Common myeloid progenitor, CD34-positive (primary cell): ENCODE results near the gene GRIA1.

ENCODE experiments used
- CTCF ChIA-PET: fragments of 350-600 bp; sonication (Branson Sonifier 250); formaldehyde crosslinking; loops from one replicate; lab custom pipeline; 2021; ENCODE audit warnings: antibody characterized with exemption; lab: Charles Lee
- POLR2A ChIA-PET: fragments of 350-600 bp; sonication (Branson Sonifier 250); formaldehyde crosslinking; loops from one replicate; lab custom pipeline; 2021; ENCODE audit warnings: antibody characterized with exemption; lab: Charles Lee
- DNase-seq, 3 donors: peaks; one replicate each; pipeline versions ENCODE4 v3.0.0 to v3.0.0-alpha.2; 2013
- H3K27ac ChIP-seq, 2 experiments: 1 replicate in 1 of 2; 2 replicates in 1 of 2; pipeline ENCODE4 v1.7.0; 2013; ENCODE audit warnings: inconsistent platforms in 2 of 2, low read length in 2 of 2, mild to moderate bottlenecking in 2 of 2, low read depth in 1 of 2, moderate library complexity in 1 of 2; ENCODE audit not compliant: severe bottlenecking in 2 of 2, insufficient read depth in 1 of 2, poor library complexity in 1 of 2
- H3K27me3 ChIP-seq, 5 experiments: replicated peaks in 2 of 5; 1 replicate in 3 of 5; 2 replicates in 2 of 5; pipeline versions ENCODE4 v1.6.1 to v1.7.0; 2013; ENCODE audit warnings: low read length in 4 of 5, mild to moderate bottlenecking in 2 of 5, moderate library complexity in 2 of 5, inconsistent platforms in 1 of 5; ENCODE audit not compliant: insufficient read depth in 5 of 5, control insufficient read depth in 4 of 5
- H3K36me3 ChIP-seq, 4 experiments: 1 replicate in 2 of 4; 2 replicates in 2 of 4; pipeline versions ENCODE4 v1.6.1 to v1.7.0; 2013; ENCODE audit warnings: low read length in 3 of 4, control low read depth in 1 of 4, mild to moderate bottlenecking in 1 of 4; ENCODE audit not compliant: control insufficient read depth in 4 of 4, insufficient read depth in 4 of 4
- H3K4me1 ChIP-seq, 4 experiments: 1 replicate in 3 of 4; 2 replicates in 1 of 4; pipeline versions ENCODE4 v1.6.1 to v1.7.1; 2013; ENCODE audit warnings: low read length in 3 of 4, mild to moderate bottlenecking in 3 of 4, control low read depth in 1 of 4, inconsistent platforms in 1 of 4, moderate library complexity in 1 of 4; ENCODE audit not compliant: control insufficient read depth in 4 of 4, insufficient read depth in 4 of 4; ENCODE audit errors: control extremely low read depth in 1 of 4
- H3K4me3 ChIP-seq, 7 experiments: 1 replicate in 4 of 7; 2 replicates in 3 of 7; pipeline versions ENCODE4 v1.5.1 to v1.7.0; 2013; ENCODE audit warnings: mild to moderate bottlenecking in 7 of 7, low read length in 6 of 7, moderate library complexity in 6 of 7, inconsistent platforms in 2 of 7, low read depth in 2 of 7, control low read depth in 1 of 7; ENCODE audit not compliant: insufficient read depth in 4 of 7, control insufficient read depth in 1 of 7; ENCODE audit errors: extremely low read depth in 1 of 7
- H3K9me3 ChIP-seq, 5 experiments: 1 replicate in 4 of 5; 2 replicates in 1 of 5; pipeline versions ENCODE4 v1.6.1 to v1.7.1; 2013; ENCODE audit warnings: low read length in 4 of 5, mild to moderate bottlenecking in 2 of 5, inconsistent platforms in 1 of 5, low read depth in 1 of 5, moderate library complexity in 1 of 5; ENCODE audit not compliant: control insufficient read depth in 4 of 5, insufficient read depth in 2 of 5; ENCODE audit errors: control extremely low read depth in 1 of 5
- WGBS: methylation state at CpG from one replicate; pipeline ENCODE4 v1.1.5; 2013; ENCODE audit not compliant: insufficient coverage; 5-methylcytosine and 5-hydroxymethylcytosine counted together

GRIA1 gene

GRCh38 chr5:153640293-153640692 is 149.8 kb downstream of the GRIA1 start:
- CTCF ChIA-PET: no interaction called here
- no peak overlapping the region for H3K27ac ChIP-seq
- POLR2A ChIA-PET: no interaction called here
- no peak for DNase-seq
- H3K27me3 ChIP-seq: no peaks in the 10 kb centered on the region
- no peaks in the 10 kb centered on the region for H3K9me3 ChIP-seq
- WGBS: 100% methylated on average over 2 of the region's 2 CpGs
- H3K36me3 ChIP-seq: no peaks in the 10 kb centered on the region
- no peaks in the 10 kb centered on the region for H3K4me1 ChIP-seq
- no peak overlapping the region for H3K4me3 ChIP-seq

DNA sequence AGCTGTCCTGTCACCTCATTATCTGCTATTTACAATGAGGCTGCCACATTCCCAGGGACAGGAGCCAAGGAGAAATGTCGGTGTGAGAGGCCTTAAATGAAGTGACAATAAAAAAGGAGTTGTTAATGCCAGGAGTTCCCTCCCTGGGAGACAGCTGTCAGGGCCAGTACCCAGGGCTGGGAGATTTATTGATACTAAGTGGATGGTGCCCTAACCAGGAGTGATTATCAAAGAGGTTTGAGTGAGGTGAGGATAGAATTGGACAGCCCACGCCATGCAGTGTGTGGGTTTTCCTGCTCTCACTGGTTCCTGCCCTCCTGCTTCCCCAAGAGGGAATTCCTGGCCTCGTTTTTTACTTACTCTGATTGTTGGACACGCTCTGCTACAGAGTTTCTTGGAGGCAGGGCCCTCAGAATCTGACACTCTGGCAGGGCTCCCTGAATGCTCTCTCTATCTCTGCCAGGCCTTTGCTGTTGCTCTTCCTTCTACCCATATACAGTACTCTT is 150.8 kb downstream of the GRIA1 start:
- Histone ChIP-seq H3K36me3 (no peaks in the 10 kb centered on the region), H3K4me3 (no peak overlapping the region), H3K4me1 (no peaks in the 10 kb centered on the region), H3K27ac (no peak overlapping the region), H3K27me3 (no peaks in the 10 kb centered on the region), H3K9me3 (no peaks in the 10 kb centered on the region)
- 94% methylated on average over 4 of the region's 4 CpGs for WGBS
- ChIA-PET CTCF (no interaction called here), POLR2A (no interaction called here)
- no peak for DNase-seq

GRCh38 chr5:153654504-153655200 is 164.2 kb downstream of the GRIA1 start:
- Histone ChIP-seq H3K9me3 (no peaks in the 10 kb centered on the region), H3K4me3 (no peak overlapping the region), H3K27ac (no peak overlapping the region), H3K4me1 (no peaks in the 10 kb centered on the region), H3K36me3 (no peaks in the 10 kb centered on the region), H3K27me3 (peaks cover 0 to 3% (median 0%) of the 10 kb centered on the region in 5 experiments)
- WGBS: no CpG with 5 or more reads among the region's 3 CpGs
- CTCF ChIA-PET: no interaction called here
- POLR2A ChIA-PET: no interaction called here
- no peak for DNase-seq

DNA sequence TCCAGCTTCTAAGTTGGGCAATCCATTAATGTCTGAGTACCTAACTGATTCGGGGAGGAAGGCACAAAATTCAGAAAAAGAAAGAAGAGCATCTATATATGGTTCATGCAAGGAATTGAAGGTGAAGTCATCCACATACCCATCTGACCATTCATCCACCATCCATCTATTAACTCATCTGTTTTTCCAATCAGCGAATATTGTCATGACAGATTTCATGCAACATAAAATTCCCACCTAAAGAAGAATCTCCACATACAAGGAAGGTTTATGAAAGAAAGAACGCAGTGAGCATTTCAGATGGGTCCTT is 164.7 kb downstream of the GRIA1 start:
- no peaks in the 10 kb centered on the region for H3K9me3 ChIP-seq
- CTCF ChIA-PET: no interaction called here

DNA sequence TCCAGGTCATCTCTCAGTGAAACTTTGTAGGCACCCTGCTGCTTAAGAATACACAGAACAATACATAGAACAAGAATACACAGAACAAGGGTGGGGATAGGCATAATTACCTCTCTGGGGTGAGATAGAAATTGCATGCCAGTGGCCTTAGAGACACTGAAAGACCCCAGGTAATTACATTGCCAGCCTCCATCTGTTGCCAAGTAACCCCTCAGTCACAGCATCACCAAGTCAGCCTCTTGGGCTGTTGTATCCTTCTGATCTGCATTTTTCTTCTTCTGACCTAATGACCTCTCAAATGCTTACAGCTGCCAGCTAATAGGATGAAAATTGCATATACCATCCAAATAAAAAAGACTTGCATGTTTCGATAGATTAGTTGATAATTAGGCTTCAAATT is 167.7 kb downstream of the GRIA1 start:
- Histone ChIP-seq H3K4me1 (no peaks in the 10 kb centered on the region), H3K4me3 (no peak overlapping the region), H3K27ac (no peak overlapping the region), H3K36me3 (no peaks in the 10 kb centered on the region), H3K9me3 (no peaks in the 10 kb centered on the region), H3K27me3 (peaks cover 0 to 3% (median 0%) of the 10 kb centered on the region in 5 experiments)
- WGBS: no CpG with 5 or more reads among the region's 1 CpG
- no peak for DNase-seq
- ChIA-PET CTCF (no interaction called here), POLR2A (no interaction called here)

More for the DNA sequence above, 164.7 kb downstream of the GRIA1 start:
- peaks cover 0 to 3% (median 0%) of the 10 kb centered on the region in 5 experiments for H3K27me3 ChIP-seq
- POLR2A ChIA-PET: interaction anchor here (0.6 kb wide), 1 partner anchor 301 kb away, joined by 3 read pairs; no protein-coding TSS in a partner anchor
- no peak overlapping the region for H3K27ac ChIP-seq
- WGBS: 100% methylated on average over 2 of the region's 3 CpGs
- no peak overlapping the region for H3K4me3 ChIP-seq
- no peaks in the 10 kb centered on the region for H3K4me1 ChIP-seq
- DNase-seq: no peak
- no peaks in the 10 kb centered on the region for H3K36me3 ChIP-seq

DNA sequence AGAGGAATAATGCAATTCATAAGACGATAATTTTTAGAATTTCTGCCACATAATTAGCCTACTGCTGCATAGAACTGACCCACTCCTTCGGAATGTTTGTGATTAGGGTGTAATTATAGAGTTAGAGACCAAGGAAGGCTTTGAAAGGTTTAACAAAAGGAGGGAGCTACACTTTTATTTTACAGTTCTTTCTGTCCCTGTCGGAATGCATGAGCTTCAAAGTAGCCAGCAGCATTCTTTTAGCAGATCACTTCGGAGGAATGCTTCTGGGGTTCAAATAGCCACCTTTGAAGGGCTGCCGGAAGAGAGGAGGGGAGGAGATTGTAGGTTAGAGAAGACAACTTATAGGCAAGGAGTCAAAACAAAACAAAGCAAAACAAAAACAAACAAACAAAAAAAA is 168.1 kb downstream of the GRIA1 start:
- H3K9me3 ChIP-seq: no peaks in the 10 kb centered on the region
- DNase-seq: no peak
- H3K4me1 ChIP-seq: no peaks in the 10 kb centered on the region
- no peak overlapping the region for H3K4me3 ChIP-seq
- POLR2A ChIA-PET: no interaction called here
- CTCF ChIA-PET: no interaction called here
- no peaks in the 10 kb centered on the region for H3K36me3 ChIP-seq
- peaks cover 0 to 3% (median 0%) of the 10 kb centered on the region in 5 experiments for H3K27me3 ChIP-seq
- 80% methylated on average over 1 of the region's 5 CpGs for WGBS
- H3K27ac ChIP-seq: no peak overlapping the region

GRCh38 chr5:153659039-153659736 is 168.7 kb downstream of the GRIA1 start:
- H3K4me1 ChIP-seq: no peaks in the 10 kb centered on the region
- H3K36me3 ChIP-seq: no peaks in the 10 kb centered on the region
- 100% methylated on average over 1 of the region's 2 CpGs for WGBS
- no peak for DNase-seq
- CTCF ChIA-PET: no interaction called here
- peaks cover 0 to 3% (median 0%) of the 10 kb centered on the region in 5 experiments for H3K27me3 ChIP-seq
- POLR2A ChIA-PET: no interaction called here
- no peak overlapping the region for H3K27ac ChIP-seq
- H3K9me3 ChIP-seq: no peaks in the 10 kb centered on the region
- H3K4me3 ChIP-seq: no peak overlapping the region
